NCI-H82 (cell line): ENCODE measurements around the gene EP300.
A peak's percentile ranks its signal among the peaks of the same experiment; 100 is the strongest.

Experiments
- DNase-seq: peaks from one replicate; lab custom pipeline; 2025; lab: John Stamatoyannopoulos, UW

Gene EP300

DNA sequence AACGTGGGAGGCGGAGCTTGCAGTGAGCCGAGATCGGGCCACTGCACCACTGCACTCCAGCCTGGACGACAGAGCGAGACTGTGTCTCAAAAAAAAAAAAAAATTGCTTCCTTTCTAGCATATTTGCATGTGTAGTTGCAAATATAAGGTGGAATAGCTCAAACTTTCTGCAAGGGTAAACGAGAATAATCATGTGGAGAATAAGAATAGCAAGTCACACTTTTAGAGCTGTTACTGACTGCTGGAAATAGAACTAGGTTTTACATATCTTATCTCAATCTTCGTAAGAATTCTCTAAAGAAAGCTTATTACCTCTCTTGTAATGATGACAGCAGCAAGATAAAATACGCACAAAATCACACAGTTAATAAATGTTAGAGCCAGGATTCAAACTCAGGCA is 114.3 kb downstream of the EP300 start:
- DNase-seq = no peak

DNA sequence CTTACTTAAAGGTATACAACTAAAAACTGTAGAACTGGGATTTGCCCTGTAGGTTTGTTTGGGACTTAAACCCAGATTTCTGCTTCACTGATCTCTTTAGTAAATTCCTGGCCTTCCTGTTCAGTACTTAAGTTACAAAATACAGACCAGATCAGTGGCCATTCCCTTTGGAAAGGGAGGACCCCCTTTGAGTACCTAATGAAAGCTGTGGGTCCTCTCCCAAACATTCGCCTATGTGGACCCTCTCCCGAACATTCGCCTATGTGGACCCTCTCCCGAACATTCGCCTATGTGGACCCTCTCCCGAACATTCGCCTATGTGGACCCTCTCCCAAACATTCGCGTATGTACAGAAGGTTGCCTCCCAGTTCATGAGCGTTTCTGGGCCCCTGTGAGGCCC is 123.0 kb downstream of the EP300 start:
- DNase-seq = no peak

DNA sequence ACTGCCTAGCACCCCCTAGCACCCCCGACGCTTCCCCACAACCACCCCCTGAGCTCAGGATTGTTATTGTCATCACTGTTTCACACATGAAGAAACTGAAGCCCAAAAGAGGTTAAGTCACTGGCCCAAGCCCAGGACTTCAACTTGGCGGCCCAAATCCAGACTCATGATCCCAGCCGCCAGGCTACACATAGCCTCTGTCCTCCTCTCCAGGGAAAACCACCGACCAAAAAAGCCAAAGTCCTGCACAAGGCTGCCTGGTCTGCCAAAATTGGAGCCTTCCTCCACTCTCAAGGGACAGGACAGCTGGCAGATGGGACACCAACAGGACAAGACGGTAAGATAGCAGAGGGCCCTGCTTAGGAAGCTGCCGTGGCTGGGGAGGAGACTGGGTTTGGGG is 123.5 kb downstream of the EP300 start:
- DNase-seq = no peak

DNA sequence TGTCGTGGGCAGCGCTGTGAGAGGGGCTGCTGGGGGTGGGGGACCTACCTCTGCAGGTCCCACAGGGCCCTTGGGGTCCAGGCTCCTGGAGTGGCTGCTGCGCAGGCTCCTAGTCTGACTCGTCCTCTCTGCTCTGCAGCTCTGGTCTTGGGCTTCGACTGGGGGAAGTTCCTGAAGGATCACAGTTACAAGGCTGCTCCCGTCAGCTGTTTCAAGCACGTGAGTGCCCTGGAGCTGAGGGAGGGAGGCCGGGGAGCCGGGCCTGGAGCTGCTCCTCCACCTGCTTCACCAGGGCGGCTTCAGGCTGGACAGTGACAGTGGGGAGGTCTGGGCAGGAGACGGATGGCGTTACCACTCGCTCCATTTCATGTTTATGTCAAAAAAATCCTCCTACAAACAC is 124.6 kb downstream of the EP300 start:
- DNase-seq = no peak

DNA sequence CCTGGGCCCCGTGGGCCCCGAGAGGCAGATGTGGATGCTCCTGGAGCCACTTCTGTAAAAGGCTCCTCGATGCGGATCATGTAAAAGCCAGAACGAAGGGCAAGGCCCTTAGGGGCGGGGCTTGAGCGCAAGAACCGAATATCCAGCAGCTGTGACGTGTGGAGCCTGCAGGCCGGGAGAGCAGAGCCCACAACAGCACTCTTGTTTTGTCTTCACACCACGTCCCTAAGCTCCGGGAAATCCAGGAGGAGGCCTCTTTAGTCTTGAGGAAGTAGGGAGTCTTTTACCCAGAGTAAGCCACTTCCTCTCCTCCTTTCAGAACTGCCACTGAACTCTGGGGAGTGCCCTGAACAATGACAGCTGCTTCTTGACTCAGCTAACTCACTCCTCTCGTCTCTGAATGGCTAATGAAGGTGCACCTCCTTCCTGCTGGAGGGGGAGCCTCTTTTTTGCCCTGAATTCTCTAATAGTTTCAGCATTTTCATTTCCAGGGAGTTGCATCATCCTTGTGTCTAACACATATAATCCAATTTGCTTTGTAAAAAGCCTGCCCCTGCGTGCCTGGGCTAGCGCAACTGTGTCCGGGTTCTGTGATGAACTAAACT is 125.3 kb downstream of the EP300 start:
- peak; percentile 61 for DNase-seq

DNA sequence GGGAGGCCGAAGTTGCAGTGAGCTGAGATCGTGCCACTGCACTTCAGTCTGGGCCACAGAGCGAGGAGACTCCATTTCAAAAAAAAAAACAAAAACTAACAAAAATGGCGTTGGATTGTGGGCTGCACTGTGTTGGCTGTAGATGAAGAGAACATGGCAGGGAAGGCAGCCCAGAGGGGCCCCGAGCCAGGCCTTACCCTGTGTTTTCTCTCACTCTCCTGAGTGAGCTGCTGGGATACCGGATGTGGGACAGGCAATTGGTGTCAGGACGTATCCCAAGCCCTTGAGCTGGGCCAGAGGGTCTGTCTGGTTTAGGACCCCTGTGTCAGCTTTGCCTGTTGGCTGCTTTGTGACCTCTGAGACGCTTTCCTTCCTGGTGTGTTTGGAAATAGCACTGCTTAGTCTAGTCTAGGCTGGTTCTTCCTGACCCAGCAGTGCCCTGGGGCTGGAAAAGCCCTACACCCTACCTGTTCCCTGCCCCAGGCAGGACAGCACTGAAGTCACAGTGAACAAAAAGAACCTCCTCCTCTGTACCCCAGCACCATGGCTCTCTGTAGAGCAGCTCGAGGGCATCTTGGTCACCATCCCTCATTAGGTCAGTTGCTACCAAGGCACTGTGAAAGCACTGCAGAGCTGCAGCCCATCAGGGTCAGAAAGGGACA is 130.6 kb downstream of the EP300 start:
- DNase-seq = no peak

DNA sequence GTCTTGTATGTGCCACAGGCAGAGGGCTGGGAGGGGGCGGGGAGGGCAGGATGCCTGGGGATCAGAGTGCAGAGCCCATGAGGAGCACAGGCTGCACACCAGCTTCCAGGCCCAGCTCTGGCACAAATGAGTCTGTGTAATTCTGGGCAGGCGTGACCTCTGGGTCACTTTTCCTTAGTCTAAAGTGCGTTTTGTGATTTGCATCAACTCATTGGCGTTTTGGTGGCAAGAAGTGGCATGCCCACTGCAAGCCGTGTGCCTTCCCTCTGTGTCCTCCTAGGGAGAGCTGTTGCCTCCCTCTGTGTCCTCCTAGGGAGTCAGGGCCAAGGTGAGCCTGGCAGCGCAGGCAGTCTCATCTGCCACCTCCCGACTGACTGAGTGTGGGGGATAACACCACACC is 131.1 kb downstream of the EP300 start:
- DNase-seq = no peak

DNA sequence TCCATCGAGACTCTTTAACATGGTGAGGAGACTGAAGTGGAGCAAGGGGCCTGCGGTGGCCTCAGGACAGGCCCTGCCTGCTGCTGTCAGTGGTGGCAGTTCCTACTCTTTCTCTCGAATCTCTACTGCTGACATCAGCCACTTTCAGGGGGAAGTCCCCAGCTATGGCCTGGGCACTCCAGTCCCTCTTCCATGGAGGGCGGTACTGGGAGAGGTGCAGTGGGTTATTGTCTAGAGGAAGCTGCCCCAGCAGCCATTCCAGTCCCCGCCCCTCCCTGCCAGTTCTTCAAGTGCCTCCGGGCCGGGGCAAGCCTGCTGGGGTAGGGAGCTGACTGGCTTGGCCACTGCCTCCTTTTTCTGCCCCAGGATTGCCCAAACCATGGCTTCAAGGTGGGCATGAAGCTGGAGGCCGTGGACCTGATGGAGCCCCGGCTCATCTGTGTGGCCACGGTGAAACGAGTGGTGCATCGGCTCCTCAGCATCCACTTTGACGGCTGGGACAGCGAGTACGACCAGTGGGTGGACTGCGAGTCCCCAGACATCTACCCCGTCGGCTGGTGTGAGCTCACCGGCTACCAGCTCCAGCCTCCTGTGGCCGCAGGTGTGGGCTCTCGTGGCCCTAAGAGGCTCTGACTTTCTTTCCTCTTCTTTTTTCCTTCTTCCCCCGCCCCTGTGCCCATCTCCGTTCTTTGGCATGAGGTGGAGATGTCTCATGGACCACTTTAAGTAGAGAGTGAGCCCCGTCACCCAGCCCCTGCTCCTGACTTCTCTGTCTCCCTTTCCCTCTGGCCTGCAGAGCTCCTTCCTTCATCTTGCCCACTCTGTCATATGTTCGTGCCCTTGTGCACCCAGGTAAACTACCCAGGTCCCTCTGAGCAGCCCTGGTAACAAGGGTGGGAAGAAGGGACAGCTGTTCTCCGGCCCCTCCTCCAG is 134.6 kb downstream of the EP300 start:
- no peak for DNase-seq

DNA sequence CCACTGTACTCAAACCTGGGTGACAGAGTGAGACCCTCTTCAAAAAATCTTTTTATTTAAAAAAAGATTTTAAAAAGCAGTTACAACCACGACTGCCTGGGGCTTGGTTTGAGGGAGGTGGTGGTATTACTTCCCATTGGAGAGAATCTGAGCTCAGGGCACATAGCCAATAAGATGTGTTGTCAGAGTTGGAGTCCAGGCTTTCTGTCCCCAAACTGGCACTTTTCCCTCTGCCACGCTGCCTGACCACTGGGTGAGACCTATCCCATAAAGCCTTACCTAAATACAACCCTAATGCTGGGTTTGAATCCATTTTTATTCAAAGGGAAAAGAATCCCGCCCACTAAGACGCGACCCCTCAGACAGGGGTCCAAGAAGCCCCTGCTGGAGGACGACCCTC is 136.8 kb downstream of the EP300 start:
- no peak for DNase-seq
